ENCODE data around the gene LUC7L3. TPM values are rescaled to one million over a fixed set of nuclear protein-coding genes. Genes with fewer than 3 reads are reported as not detected.
"Not testable (repeated sequence)": the region's sequence is repeated elsewhere in the genome, so short reads cannot be mapped to it uniquely, and the experiment has no call there.

Gene LUC7L3
- total RNA-seq, 1 donor from 2014 or later: 32.0 TPM

GRCh38 chr17:50699410-50699809 is 20.0 kb upstream of the LUC7L3 start:
- Histone ChIP-seq H3K27me3 (no peaks in the 10 kb centered on the region), H3K36me3 (peaks cover 44 to 57% of the 10 kb centered on the region in 2 donors), H3K4me3 (no peak overlapping the region), H3K9me3 (no peaks in the 10 kb centered on the region), H3K27ac (no peak overlapping the region), H3K4me1 (peaks cover 0 to 8% of the 10 kb centered on the region in 2 donors)
- intact Hi-C loops (cut with DNase I): loop anchor here (5.0 kb wide), 1 partner anchor 217 kb away; no protein-coding TSS in a partner anchor
- no peak for DNase-seq (ENCODE audit: low spot score in 2 of 2)
- no peak for TF ChIP-seq CTCF (IDR thresholded peaks at IDR 0.05)

- intact Hi-C loops (cut with DNase I): no loop called here
- peaks cover 0 to 20% of the 10 kb centered on the region in 2 donors for H3K4me1 ChIP-seq
- peaks cover 15 to 28% of the 10 kb centered on the region in 2 donors for H3K36me3 ChIP-seq
- no peaks in the 10 kb centered on the region for H3K9me3 ChIP-seq
- DNase-seq (ENCODE audit: low spot score in 2 of 2): no peak
- TF ChIP-seq CTCF (IDR thresholded peaks at IDR 0.05): no peak
- H3K27me3 ChIP-seq: no peaks in the 10 kb centered on the region
- no peak overlapping the region for H3K27ac ChIP-seq
- no peak overlapping the region for H3K4me3 ChIP-seq
These were observed 16.2 kb upstream of the LUC7L3 start for GRCh38 chr17:50703162-50703561.

GRCh38 chr17:50707289-50708049 is 11.9 kb upstream of the LUC7L3 start, which contains the start of gene ANKRD40:
Gene ANKRD40, minus strand, starts transcription at chr17:50707914. Its CDS starts 260 bp downstream, at chr17:50707654.
- TF ChIP-seq CTCF (IDR thresholded peaks at IDR 0.05): no peak
- Histone ChIP-seq H3K4me1 (peaks cover 11 to 37% of the 10 kb centered on the region in 2 donors), H3K27me3 (no peaks in the 10 kb centered on the region), H3K9me3 (no peaks in the 10 kb centered on the region), H3K27ac (peak within 1 kb of the TSS; percentile 88 to 91), H3K36me3 (peaks cover 0 to 6% of the 10 kb centered on the region in 2 donors), H3K4me3 (peak within 1 kb of the TSS; percentile 69 to 74)
- intact Hi-C loops (cut with DNase I): loop anchor here (1.0 kb wide), 1 partner anchor 12 kb away; the partner anchor contains the start of gene LUC7L3
- peak; percentile 73 to 97 for DNase-seq (ENCODE audit: low spot score in 2 of 2)

GRCh38 chr17:50708050-50709000 is 11.1 kb upstream of the LUC7L3 start:
- peaks cover 0 to 6% of the 10 kb centered on the region in 2 donors for H3K36me3 ChIP-seq
- intact Hi-C loops (cut with DNase I): no loop called here
- no peaks in the 10 kb centered on the region for H3K27me3 ChIP-seq
- DNase-seq (ENCODE audit: low spot score in 2 of 2): no peak
- peak overlapping the region; percentile 88 to 91 for H3K27ac ChIP-seq
- peaks cover 11 to 31% of the 10 kb centered on the region in 2 donors for H3K4me1 ChIP-seq
- H3K9me3 ChIP-seq: no peaks in the 10 kb centered on the region
- H3K4me3 ChIP-seq: peak overlapping the region; percentile 69 to 74
- TF ChIP-seq CTCF (IDR thresholded peaks at IDR 0.05): no peak

GRCh38 chr17:50709053-50709452 is 10.3 kb upstream of the LUC7L3 start:
- peaks cover 11 to 28% of the 10 kb centered on the region in 2 donors for H3K4me1 ChIP-seq
- not testable (repeated sequence) for H3K36me3 ChIP-seq; DNase-seq (ENCODE audit: low spot score in 2 of 2); H3K27me3 ChIP-seq; H3K9me3 ChIP-seq
- intact Hi-C loops (cut with DNase I): loop anchor here (1.0 kb wide), 1 partner anchor 21 kb away; no protein-coding TSS in a partner anchor
- peak overlapping the region; percentile 88 to 91 for H3K27ac ChIP-seq
- peak overlapping the region; percentile 69 to 74 for H3K4me3 ChIP-seq
